ENCODE measurements around the gene CFAP210.

- no peak for TF ChIP-seq CTCF (IDR thresholded peaks at IDR 0.05)
- TF ChIP-seq POLR2AphosphoS5 (IDR thresholded peaks at IDR 0.05), result no peak
These were observed 19.1 kb upstream of the CFAP210 start for GRCh38 chr2:169713331-169713730.

Measured in suprapubic skin (tissue), 3 donors.